ENCODE measurements around the gene FBXL2. TPM values are rescaled to one million over a fixed set of nuclear protein-coding genes. Genes with fewer than 3 reads are reported as not detected.

FBXL2 gene, protein sequence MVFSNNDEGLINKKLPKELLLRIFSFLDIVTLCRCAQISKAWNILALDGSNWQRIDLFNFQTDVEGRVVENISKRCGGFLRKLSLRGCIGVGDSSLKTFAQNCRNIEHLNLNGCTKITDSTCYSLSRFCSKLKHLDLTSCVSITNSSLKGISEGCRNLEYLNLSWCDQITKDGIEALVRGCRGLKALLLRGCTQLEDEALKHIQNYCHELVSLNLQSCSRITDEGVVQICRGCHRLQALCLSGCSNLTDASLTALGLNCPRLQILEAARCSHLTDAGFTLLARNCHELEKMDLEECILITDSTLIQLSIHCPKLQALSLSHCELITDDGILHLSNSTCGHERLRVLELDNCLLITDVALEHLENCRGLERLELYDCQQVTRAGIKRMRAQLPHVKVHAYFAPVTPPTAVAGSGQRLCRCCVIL
- total RNA-seq, result not detected in 2 replicates

DNA sequence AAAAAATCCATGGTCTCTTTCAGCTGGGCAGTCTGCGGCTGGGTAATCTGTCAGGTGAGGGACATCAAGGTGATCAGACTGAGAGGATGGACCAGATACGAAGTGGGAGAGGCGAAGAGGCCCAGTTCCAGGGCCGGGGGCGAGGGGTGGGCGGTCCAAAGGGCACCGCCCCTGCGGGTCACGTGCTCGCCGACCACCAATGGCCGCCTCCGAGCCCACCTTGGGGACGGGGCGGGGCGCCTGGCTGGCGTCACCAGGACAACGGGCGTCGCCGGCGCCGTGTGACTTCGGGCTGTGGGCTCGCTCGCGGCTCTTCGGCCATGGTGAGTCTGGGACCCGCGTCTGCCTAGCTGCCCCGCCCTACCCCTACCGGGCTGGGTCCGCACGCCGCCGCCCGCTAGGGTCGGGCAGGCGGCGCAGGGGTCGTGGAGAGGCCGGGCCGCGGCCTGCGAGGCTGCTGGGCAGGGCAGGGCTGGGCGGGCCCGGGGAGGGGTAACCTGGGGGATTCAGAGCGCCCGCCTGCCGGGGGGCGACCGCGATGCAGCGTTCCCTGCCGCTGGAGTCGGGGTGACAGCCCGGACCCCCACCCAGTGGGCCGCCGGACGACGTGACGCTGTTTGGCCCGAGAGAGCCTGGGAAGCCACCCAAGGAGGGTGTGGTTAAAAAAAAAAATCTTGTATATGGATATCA lies at the start of gene FBXL2:
Gene FBXL2 (plus strand): TSS at position 250 of the 690 bp plus-strand sequence. CDS start 71 bp downstream, at position 321.
- H3K4me1 Mint-ChIP-seq, result no peaks in the 10 kb centered on the region
- no peak within 1 kb of the TSS for H3K27ac Mint-ChIP-seq
- no peaks in the 10 kb centered on the region for H3K36me3 Mint-ChIP-seq (ENCODE audit: low read depth)
- H3K4me3 Mint-ChIP-seq, result peak within 1 kb of the TSS; percentile 28
- H3K27me3 Mint-ChIP-seq, result peaks cover 39% of the 10 kb centered on the region
- intact Hi-C loops (cut with micrococcal nuclease), result loop anchor here (5.0 kb wide), 1 partner anchor 70 kb away; no protein-coding TSS in a partner anchor
- H3K9me3 Mint-ChIP-seq, result no peaks in the 10 kb centered on the region
- DNase-seq, result peak; percentile 58

DNA sequence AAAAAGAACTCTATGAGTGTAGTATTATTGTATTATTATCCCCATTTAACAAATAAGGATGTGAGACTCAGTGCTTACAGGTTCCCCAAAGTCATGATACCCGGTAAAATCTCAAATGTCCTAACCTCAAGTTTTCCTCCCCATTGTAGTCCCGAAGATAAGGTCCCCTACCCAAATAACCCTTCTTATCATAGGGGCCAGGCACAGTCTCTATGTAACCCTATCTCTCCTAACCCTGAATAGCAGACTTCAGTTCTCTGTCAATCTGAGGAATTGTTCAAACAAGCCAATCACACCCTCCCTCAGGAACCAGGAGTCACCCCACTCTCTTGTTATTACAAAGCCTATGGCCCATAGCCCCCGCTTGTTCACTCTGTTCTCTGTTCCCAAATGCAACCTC lies 48.2 kb upstream of the FBXL2 start:
- Mint-ChIP-seq H3K4me3 (no peak overlapping the region), H3K4me1 (no peaks in the 10 kb centered on the region), H3K27ac (no peak overlapping the region), H3K27me3 (peaks cover 21% of the 10 kb centered on the region), H3K9me3 (no peaks in the 10 kb centered on the region), H3K36me3 (ENCODE audit: low read depth) (no peaks in the 10 kb centered on the region)
- no peak for DNase-seq
- intact Hi-C loops (cut with micrococcal nuclease), result no loop called here

DNA sequence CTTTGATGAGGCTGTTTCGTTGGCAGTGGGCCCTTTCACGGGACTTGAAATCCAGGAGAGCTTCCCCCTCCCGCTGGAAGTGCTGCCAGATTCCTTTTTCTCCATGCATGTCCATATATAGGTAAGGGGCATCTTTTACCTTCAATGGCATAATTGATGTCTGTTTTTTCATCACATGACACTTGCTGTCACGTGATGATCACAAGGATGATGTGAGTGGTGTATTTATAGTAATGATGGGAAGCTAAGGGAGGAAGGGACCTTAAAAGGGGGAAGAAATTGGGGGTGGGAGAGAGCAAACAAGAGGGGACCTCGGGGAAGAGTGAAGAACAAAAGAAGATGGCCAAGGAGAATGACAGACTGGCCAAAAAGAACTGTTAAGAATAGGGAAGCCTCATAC lies 47.3 kb upstream of the FBXL2 start:
- intact Hi-C loops (cut with micrococcal nuclease), result no loop called here
- no peak overlapping the region for H3K27ac Mint-ChIP-seq

DNA sequence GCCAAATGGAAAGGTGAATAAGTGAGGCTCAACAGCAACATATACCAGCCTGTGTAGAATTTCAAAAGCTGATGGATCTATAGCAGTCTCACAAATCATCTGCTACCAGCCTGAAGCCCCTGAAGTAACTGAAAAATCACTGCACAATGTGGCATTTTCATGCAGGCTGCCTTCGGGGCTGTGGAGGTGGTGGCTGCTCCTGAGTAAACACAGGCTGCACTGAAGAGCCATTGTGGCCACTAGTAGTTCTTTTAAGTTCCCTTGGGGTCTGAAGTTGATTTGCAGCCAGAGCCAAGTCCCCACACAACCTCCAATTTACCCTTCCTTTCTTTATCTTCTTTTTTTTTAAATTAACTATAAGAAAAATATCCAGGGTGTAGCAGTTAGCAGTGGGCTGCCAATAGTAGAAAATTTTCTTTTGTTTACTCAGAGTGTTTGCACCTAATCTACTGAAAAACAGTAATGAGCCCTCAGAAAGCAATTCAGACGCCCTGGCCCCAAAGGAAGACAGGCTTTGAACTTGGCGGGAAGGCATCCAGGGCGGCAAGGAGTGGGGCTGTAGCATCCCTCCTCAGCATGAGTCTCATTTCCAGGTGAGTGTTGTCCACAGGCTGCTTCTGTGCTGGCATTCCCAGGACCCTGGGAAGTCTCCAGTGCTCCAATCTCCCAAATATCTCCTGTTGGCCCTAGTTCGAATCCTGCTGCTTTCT lies 45.3 kb upstream of the FBXL2 start:
- no peak for DNase-seq
- no peaks in the 10 kb centered on the region for H3K36me3 Mint-ChIP-seq (ENCODE audit: low read depth)
- H3K27ac Mint-ChIP-seq, result no peak overlapping the region
- no peaks in the 10 kb centered on the region for H3K4me1 Mint-ChIP-seq
- no peaks in the 10 kb centered on the region for H3K9me3 Mint-ChIP-seq
- intact Hi-C loops (cut with micrococcal nuclease), result no loop called here
- H3K27me3 Mint-ChIP-seq, result peaks cover 22% of the 10 kb centered on the region
- H3K4me3 Mint-ChIP-seq, result no peak overlapping the region

More for the DNA sequence above, 47.3 kb upstream of the FBXL2 start:
- Mint-ChIP-seq H3K4me1 (no peaks in the 10 kb centered on the region), H3K9me3 (no peaks in the 10 kb centered on the region), H3K36me3 (ENCODE audit: low read depth) (no peaks in the 10 kb centered on the region), H3K27me3 (peaks cover 17% of the 10 kb centered on the region), H3K4me3 (no peak overlapping the region)
- no peak for DNase-seq

DNA sequence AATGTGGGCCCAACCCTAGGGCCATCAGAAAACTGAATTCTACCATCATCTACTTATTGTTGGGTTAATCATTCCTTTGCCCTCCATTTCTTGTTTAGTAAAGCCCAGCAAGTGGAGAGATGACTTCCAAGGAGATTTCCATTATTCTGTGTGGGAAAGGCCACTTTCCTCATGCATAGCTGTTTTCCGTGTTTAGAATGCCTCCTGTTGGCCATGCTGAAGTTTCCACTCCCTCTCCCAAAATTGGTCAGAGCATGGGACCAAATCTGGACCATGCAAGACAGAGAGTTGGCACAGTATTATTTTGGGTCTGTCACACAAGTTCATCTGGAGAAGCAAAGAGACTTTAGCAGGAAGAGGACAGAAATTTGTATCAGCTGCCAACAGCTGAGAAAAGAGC lies 43.4 kb upstream of the FBXL2 start:
- DNase-seq, result no peak
- Mint-ChIP-seq H3K9me3 (no peaks in the 10 kb centered on the region), H3K4me1 (no peaks in the 10 kb centered on the region), H3K27ac (no peak overlapping the region), H3K4me3 (no peak overlapping the region), H3K27me3 (peaks cover 20% of the 10 kb centered on the region), H3K36me3 (ENCODE audit: low read depth) (no peaks in the 10 kb centered on the region)
- intact Hi-C loops (cut with micrococcal nuclease), result no loop called here

DNA sequence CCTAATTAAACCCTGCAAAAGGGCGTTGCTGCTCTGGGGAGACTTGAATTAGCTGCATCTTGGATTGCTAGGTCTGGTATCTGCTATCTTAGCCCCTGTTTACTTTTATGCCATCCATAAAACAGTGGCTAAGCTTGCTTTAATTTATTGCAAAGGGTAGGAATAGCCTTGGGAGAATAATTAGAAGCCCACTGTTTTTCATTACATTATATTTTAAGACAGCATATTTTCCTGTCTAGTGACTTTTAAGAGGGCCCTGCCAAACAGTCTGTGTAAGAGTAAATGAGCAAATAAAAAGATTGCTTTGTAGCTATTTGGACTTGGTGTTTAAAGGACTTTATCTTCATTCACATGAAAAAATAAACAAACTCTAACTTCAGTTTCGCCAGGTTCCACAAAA lies 41.2 kb upstream of the FBXL2 start:
- DNase-seq, result no peak
- Mint-ChIP-seq H3K27ac (no peak overlapping the region), H3K27me3 (peaks cover 25% of the 10 kb centered on the region), H3K36me3 (ENCODE audit: low read depth) (no peaks in the 10 kb centered on the region), H3K9me3 (no peaks in the 10 kb centered on the region), H3K4me3 (no peak overlapping the region), H3K4me1 (no peaks in the 10 kb centered on the region)
- intact Hi-C loops (cut with micrococcal nuclease), result no loop called here

DNA sequence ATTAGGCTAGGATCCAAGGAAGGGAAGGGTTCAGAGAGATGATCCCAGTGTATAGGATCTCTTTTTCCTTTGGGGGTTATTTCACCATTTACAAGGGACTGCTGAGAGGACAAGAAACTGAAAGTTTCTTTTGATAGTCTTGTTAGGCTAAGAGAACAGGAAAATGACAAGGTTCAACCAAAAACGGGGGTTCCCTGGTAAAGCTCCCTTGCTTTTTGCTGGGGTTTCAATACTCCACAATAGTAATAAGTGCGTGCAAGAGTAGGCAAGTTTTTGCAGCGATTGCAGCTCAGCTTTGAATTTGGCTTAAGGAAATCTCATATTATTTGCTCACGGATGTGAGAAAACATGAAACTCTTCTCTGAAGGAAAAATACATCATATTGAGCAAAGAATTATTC lies 39.8 kb upstream of the FBXL2 start:
- Mint-ChIP-seq H3K4me3 (no peak overlapping the region), H3K9me3 (no peaks in the 10 kb centered on the region), H3K27ac (no peak overlapping the region), H3K4me1 (no peaks in the 10 kb centered on the region), H3K27me3 (peaks cover 29% of the 10 kb centered on the region), H3K36me3 (ENCODE audit: low read depth) (no peaks in the 10 kb centered on the region)
- intact Hi-C loops (cut with micrococcal nuclease), result no loop called here
- DNase-seq, result no peak

DNA sequence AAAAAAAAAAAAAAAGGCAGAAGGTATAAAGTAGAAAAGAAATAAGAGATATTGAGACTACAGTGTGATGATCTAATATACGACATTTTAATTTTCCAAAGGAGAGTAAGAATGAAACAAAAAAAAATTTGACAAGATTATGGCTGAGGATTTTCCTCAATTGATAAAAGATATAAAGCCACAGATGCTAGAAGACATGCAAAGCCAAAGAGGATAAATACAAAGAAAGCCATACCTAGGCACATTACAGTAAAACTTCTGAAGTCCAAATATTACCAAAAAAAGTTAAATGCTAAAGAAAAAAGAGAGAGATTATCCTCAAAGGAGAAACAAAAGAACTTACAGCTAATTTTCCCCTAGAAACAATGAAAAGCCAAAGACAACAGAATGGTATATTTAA lies 38.3 kb upstream of the FBXL2 start:
- H3K27me3 Mint-ChIP-seq, result peaks cover 36% of the 10 kb centered on the region
- no peaks in the 10 kb centered on the region for H3K9me3 Mint-ChIP-seq
- H3K36me3 Mint-ChIP-seq (ENCODE audit: low read depth), result no peaks in the 10 kb centered on the region
- H3K27ac Mint-ChIP-seq, result no peak overlapping the region
- intact Hi-C loops (cut with micrococcal nuclease), result no loop called here
- no peak for DNase-seq
- no peak overlapping the region for H3K4me3 Mint-ChIP-seq
- no peaks in the 10 kb centered on the region for H3K4me1 Mint-ChIP-seq

DNA sequence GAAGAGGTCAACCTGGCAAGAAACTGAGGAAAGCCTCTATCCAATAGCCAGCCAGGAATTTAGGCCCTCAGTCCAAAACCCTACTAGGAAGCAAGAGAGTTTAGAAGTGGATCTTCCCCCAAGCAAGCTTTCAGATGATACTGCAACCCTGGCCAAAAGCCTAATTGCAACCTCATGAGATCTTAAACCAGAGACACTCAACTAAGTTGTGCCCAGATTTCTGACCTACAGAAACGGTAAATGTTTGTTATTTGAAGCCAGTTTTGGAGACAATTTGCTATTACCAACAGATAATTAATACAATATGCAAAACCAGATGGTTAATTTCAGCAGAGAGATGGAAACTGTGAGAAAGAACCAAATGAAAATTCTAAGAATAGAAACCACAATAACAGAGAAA lies 37.0 kb upstream of the FBXL2 start:
- intact Hi-C loops (cut with micrococcal nuclease), result no loop called here

DNA sequence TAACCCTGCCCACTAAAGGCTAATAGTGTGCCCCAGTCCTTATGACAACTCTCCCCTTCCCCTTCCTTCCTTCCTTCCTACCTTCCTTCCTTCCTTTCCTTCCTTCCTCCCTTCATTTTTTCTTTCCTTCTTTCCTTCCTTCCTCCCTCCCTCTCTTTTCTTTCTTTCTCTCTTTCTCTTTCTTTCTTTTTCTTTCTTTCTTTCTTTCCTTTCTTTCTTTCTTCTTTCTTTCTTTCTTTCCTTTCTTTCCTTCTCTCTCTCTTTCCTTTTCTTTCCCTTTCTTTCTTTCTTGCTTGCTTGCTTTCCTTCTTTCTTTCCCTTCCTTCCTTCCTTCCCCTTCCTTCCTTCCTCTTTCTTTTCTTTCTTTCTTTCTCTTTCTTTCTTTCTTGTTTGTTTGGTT lies 30.5 kb upstream of the FBXL2 start:
- Mint-ChIP-seq H3K27ac (no peak overlapping the region), H3K36me3 (ENCODE audit: low read depth) (no peaks in the 10 kb centered on the region), H3K4me3 (no peak overlapping the region), H3K4me1 (no peaks in the 10 kb centered on the region), H3K9me3 (no peaks in the 10 kb centered on the region), H3K27me3 (peaks cover 21% of the 10 kb centered on the region)
- no peak for DNase-seq
- intact Hi-C loops (cut with micrococcal nuclease), result no loop called here

More for the DNA sequence above, 37.0 kb upstream of the FBXL2 start:
- Mint-ChIP-seq H3K27me3 (peaks cover 42% of the 10 kb centered on the region), H3K4me1 (no peaks in the 10 kb centered on the region), H3K9me3 (no peaks in the 10 kb centered on the region), H3K36me3 (ENCODE audit: low read depth) (no peaks in the 10 kb centered on the region), H3K4me3 (no peak overlapping the region), H3K27ac (no peak overlapping the region)
- no peak for DNase-seq

DNA sequence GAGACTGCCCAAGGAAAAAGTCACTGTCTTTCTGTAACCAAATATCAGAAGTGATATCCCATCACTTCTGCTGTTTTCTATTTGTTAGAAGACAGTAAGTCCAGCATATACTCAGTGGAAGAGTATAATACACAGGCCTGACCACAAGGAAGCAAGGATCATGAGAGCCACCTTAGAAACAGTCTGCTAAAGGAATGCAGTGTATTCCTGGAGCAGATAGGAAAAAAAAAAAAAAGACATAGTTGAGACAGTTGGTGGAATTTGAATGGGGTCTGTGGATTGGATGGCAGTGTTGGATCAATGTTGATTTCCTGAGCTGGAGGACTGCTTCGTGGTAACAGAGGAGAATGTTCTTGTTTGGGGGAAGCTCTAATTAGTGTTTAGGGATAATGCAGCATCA lies 26.5 kb upstream of the FBXL2 start:
- Mint-ChIP-seq H3K27me3 (peaks cover 4% of the 10 kb centered on the region), H3K4me1 (no peaks in the 10 kb centered on the region)

DNA sequence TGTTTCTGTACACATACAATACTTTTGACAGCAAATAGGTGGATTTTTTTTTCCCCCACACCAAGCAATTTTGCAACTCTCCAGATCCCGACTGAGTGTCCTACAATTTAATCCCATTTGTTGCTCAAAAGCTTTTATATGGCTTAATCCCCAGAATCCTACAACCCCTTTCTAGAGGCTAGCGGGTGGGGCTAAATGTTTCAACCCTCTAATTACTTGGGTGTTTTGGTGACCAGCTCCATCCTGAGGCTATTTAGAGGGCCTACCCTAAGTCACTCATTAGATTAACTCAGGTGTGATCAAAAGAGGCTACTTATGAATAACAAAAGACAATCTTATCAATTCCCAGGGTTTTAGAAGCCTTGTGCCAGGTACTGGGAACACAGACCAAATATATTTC lies 21.0 kb upstream of the FBXL2 start:
- Mint-ChIP-seq H3K9me3 (no peaks in the 10 kb centered on the region), H3K36me3 (ENCODE audit: low read depth) (no peaks in the 10 kb centered on the region), H3K27ac (no peak overlapping the region), H3K4me3 (no peak overlapping the region), H3K27me3 (no peaks in the 10 kb centered on the region), H3K4me1 (no peaks in the 10 kb centered on the region)
- no peak for DNase-seq
- intact Hi-C loops (cut with micrococcal nuclease), result no loop called here

More for the DNA sequence above, 26.5 kb upstream of the FBXL2 start:
- H3K27ac Mint-ChIP-seq, result no peak overlapping the region
- DNase-seq, result no peak
- no peaks in the 10 kb centered on the region for H3K36me3 Mint-ChIP-seq (ENCODE audit: low read depth)
- intact Hi-C loops (cut with micrococcal nuclease), result no loop called here
- no peaks in the 10 kb centered on the region for H3K9me3 Mint-ChIP-seq
- no peak overlapping the region for H3K4me3 Mint-ChIP-seq

DNA sequence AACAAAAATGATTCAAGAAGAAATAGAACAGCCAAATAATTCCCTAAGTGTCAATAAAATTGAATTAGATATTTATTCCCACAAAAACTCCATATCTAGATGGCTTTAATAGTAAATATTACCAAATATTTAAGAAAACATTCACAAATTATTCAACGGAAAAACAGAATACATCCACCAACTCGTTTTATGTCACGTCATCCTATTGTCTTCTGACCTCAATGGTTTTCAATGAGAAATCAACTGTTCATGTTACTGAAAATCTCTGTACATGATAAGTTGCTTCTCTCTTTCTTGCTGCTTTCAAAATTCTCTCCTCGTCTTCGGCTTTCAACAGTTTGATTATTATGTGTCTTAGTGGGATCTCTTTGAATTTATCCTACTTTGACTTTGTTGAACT lies 17.1 kb upstream of the FBXL2 start:
- peaks cover 10% of the 10 kb centered on the region for H3K9me3 Mint-ChIP-seq
- H3K27me3 Mint-ChIP-seq, result peaks cover 10% of the 10 kb centered on the region
- H3K27ac Mint-ChIP-seq, result no peak overlapping the region
- no peak overlapping the region for H3K4me3 Mint-ChIP-seq
- no peak for DNase-seq
- no peaks in the 10 kb centered on the region for H3K36me3 Mint-ChIP-seq (ENCODE audit: low read depth)
- intact Hi-C loops (cut with micrococcal nuclease), result no loop called here
- H3K4me1 Mint-ChIP-seq, result no peaks in the 10 kb centered on the region

DNA sequence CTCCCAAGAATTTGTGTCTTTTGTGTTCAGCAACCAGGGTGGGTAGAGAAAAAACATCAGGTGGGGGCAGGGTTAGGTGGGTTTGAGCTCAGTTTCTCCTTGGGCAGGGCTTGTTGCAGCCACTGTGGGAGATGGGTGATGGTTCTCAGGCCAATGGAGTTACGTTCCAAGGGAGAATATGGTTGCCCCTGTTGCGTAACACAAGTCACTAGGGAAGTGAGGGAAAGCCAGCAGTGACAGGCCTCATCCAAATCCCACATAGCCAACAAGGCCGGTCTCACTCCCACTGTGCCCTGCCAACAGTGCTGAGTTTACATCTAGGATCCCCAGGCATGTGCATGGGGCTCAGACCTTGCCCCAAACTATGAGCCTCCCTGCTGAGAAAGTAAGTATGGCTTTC lies 7.9 kb upstream of the FBXL2 start:
- intact Hi-C loops (cut with micrococcal nuclease), result no loop called here
- peaks cover 6% of the 10 kb centered on the region for H3K27me3 Mint-ChIP-seq
- H3K4me3 Mint-ChIP-seq, result no peak overlapping the region
- DNase-seq, result no peak
- H3K9me3 Mint-ChIP-seq, result peaks cover 4% of the 10 kb centered on the region
- H3K36me3 Mint-ChIP-seq (ENCODE audit: low read depth), result no peaks in the 10 kb centered on the region
- no peak overlapping the region for H3K27ac Mint-ChIP-seq
- no peaks in the 10 kb centered on the region for H3K4me1 Mint-ChIP-seq

All from activated CD4-positive, alpha-beta T cell treated with anti-CD3 and anti-CD28 coated beads, Interleukin-2, amount 10 ng/mL, durations not matched to agents 24 days and 14 days (primary cell).